ENCODE data around the gene AS3MT. TPM values are rescaled to one million over a fixed set of nuclear protein-coding genes. Genes with fewer than 3 reads are reported as not detected.

AS3MT gene
- total RNA-seq, 2 experiments from 2014 or later = 0.48 to 0.60 TPM

GRCh38 chr10:102935505-102935904, 66.2 kb downstream of the AS3MT start:
- ChIA-PET CTCF (interaction anchor here (1.4 kb wide), 1 partner anchor 189 kb away, joined by 3 read pairs; no protein-coding TSS in a partner anchor), POLR2A (interaction anchor here (0.7 kb wide), 1 partner anchor 293 kb away, joined by 3 read pairs; no protein-coding TSS in a partner anchor)
- Mint-ChIP-seq H3K4me1 (peaks cover 17% of the 10 kb centered on the region), H3K27me3 (no peaks in the 10 kb centered on the region), H3K27ac (no peak overlapping the region), H3K4me3 (no peak overlapping the region), H3K9me3 (no peaks in the 10 kb centered on the region), H3K36me3 (ENCODE audit: low read depth) (peaks cover 3% of the 10 kb centered on the region)
- no peak for DNase-seq

GRCh38 chr10:102935939-102936605, 66.8 kb downstream of the AS3MT start:
- POLR2A ChIA-PET = no interaction called here
- Mint-ChIP-seq H3K9me3 (no peaks in the 10 kb centered on the region), H3K27me3 (no peaks in the 10 kb centered on the region), H3K27ac (peak overlapping the region; percentile 1), H3K4me3 (no peak overlapping the region), H3K36me3 (ENCODE audit: low read depth) (peaks cover 3% of the 10 kb centered on the region), H3K4me1 (peaks cover 17% of the 10 kb centered on the region)
- CTCF ChIA-PET = no interaction called here
- DNase-seq = no peak

GRCh38 chr10:102941401-102941800, 72.1 kb downstream of the AS3MT start:
- DNase-seq = no peak
- ChIA-PET POLR2A (no interaction called here), CTCF (interaction anchor here (0.8 kb wide), 1 partner anchor 12 kb away, joined by 3 read pairs; no protein-coding TSS in a partner anchor)
- H3K27ac Mint-ChIP-seq = no peak overlapping the region
- H3K4me3 Mint-ChIP-seq = no peak overlapping the region
- H3K36me3 Mint-ChIP-seq (ENCODE audit: low read depth) = no peaks in the 10 kb centered on the region
- H3K27me3 Mint-ChIP-seq = no peaks in the 10 kb centered on the region
- no peaks in the 10 kb centered on the region for H3K9me3 Mint-ChIP-seq
- H3K4me1 Mint-ChIP-seq = peaks cover 8% of the 10 kb centered on the region

- Mint-ChIP-seq H3K27ac (no peak overlapping the region), H3K27me3 (no peaks in the 10 kb centered on the region), H3K4me1 (no peaks in the 10 kb centered on the region), H3K36me3 (ENCODE audit: low read depth) (no peaks in the 10 kb centered on the region), H3K4me3 (no peak overlapping the region), H3K9me3 (no peaks in the 10 kb centered on the region)
- DNase-seq = no peak
- CTCF ChIA-PET = no interaction called here
- POLR2A ChIA-PET = no interaction called here
These were observed 76.2 kb downstream of the AS3MT start for GRCh38 chr10:102945449-102945848.

- CTCF ChIA-PET = interaction anchor here (0.6 kb wide), 1 partner anchor 558 kb away, joined by 4 read pairs; no protein-coding TSS in a partner anchor
- no peaks in the 10 kb centered on the region for H3K9me3 Mint-ChIP-seq
- no peak for DNase-seq
- no peaks in the 10 kb centered on the region for H3K36me3 Mint-ChIP-seq (ENCODE audit: low read depth)
- no peaks in the 10 kb centered on the region for H3K4me1 Mint-ChIP-seq
- H3K4me3 Mint-ChIP-seq = no peak overlapping the region
- no peaks in the 10 kb centered on the region for H3K27me3 Mint-ChIP-seq
- POLR2A ChIA-PET = no interaction called here
- H3K27ac Mint-ChIP-seq = no peak overlapping the region
These were observed 76.7 kb downstream of the AS3MT start for GRCh38 chr10:102945962-102946361.

GRCh38 chr10:102946992-102947391, 77.7 kb downstream of the AS3MT start:
- CTCF ChIA-PET = no interaction called here
- Mint-ChIP-seq H3K36me3 (ENCODE audit: low read depth) (no peaks in the 10 kb centered on the region), H3K9me3 (no peaks in the 10 kb centered on the region), H3K27ac (no peak overlapping the region), H3K4me1 (no peaks in the 10 kb centered on the region), H3K27me3 (no peaks in the 10 kb centered on the region), H3K4me3 (no peak overlapping the region)
- POLR2A ChIA-PET = no interaction called here
- DNase-seq = no peak

GRCh38 chr10:102948176-102948575, 78.9 kb downstream of the AS3MT start:
- Mint-ChIP-seq H3K9me3 (no peaks in the 10 kb centered on the region), H3K27me3 (no peaks in the 10 kb centered on the region), H3K4me1 (no peaks in the 10 kb centered on the region), H3K4me3 (no peak overlapping the region), H3K36me3 (ENCODE audit: low read depth) (no peaks in the 10 kb centered on the region), H3K27ac (no peak overlapping the region)
- ChIA-PET CTCF (interaction anchor here (0.8 kb wide), 1 partner anchor 92 kb away, joined by 3 read pairs; no protein-coding TSS in a partner anchor), POLR2A (no interaction called here)
- no peak for DNase-seq

- ChIA-PET CTCF (interaction anchor here (0.8 kb wide), 1 partner anchor 91 kb away, joined by 3 read pairs; no protein-coding TSS in a partner anchor), POLR2A (no interaction called here)
- no peaks in the 10 kb centered on the region for H3K27me3 Mint-ChIP-seq
- no peaks in the 10 kb centered on the region for H3K36me3 Mint-ChIP-seq (ENCODE audit: low read depth)
- no peaks in the 10 kb centered on the region for H3K9me3 Mint-ChIP-seq
- no peak overlapping the region for H3K27ac Mint-ChIP-seq
- no peaks in the 10 kb centered on the region for H3K4me1 Mint-ChIP-seq
- no peak for DNase-seq
- no peak overlapping the region for H3K4me3 Mint-ChIP-seq
These were observed 79.5 kb downstream of the AS3MT start for GRCh38 chr10:102948786-102949185.

- DNase-seq = no peak
- Mint-ChIP-seq H3K27ac (no peak overlapping the region), H3K27me3 (no peaks in the 10 kb centered on the region), H3K4me1 (no peaks in the 10 kb centered on the region), H3K36me3 (ENCODE audit: low read depth) (no peaks in the 10 kb centered on the region), H3K4me3 (no peak overlapping the region), H3K9me3 (peaks cover under 1% of the 10 kb centered on the region)
- POLR2A ChIA-PET = no interaction called here
- CTCF ChIA-PET = interaction anchor here (0.6 to 1.5 kb wide), 5 partner anchors 10 to 418 kb away, joined by 4 to 5 read pairs (median 4); partner anchors contain the start of gene TAF5
These were observed 80.6 kb downstream of the AS3MT start for GRCh38 chr10:102949916-102950315.

- Mint-ChIP-seq H3K9me3 (peaks cover 2% of the 10 kb centered on the region), H3K27me3 (no peaks in the 10 kb centered on the region), H3K4me1 (no peaks in the 10 kb centered on the region), H3K36me3 (ENCODE audit: low read depth) (no peaks in the 10 kb centered on the region), H3K4me3 (no peak overlapping the region), H3K27ac (no peak overlapping the region)
- ChIA-PET POLR2A (interaction anchor here (0.6 kb wide), 1 partner anchor 25 kb away, joined by 6 read pairs; no protein-coding TSS in a partner anchor), CTCF (interaction anchor here (1.4 kb wide), 1 partner anchor 36 kb away, joined by 5 read pairs; no protein-coding TSS in a partner anchor)
- DNase-seq = no peak
These were observed 82.0 kb downstream of the AS3MT start for GRCh38 chr10:102951316-102951715.

Other genes with a start within 250 kb of the AS3MT start
- 10 to 100 TPM; 40.2 to 42.7 TPM for gene TRIM8, start 225.0 kb upstream of the AS3MT start, total RNA-seq
- gene ARL3, start 155.1 kb upstream of the AS3MT start, total RNA-seq = 1 to 10 TPM; 4.4 to 5.0 TPM
- gene SFXN2, start 154.8 kb upstream of the AS3MT start, total RNA-seq = 10 to 100 TPM; 20.7 to 23.6 TPM
- gene WBP1L, start 125.5 kb upstream of the AS3MT start, total RNA-seq = 10 to 100 TPM; 30.2 to 31.4 TPM
- not detected for gene CYP17A1, start 32.1 kb upstream of the AS3MT start, total RNA-seq
- gene BORCS7, start 15.2 kb upstream of the AS3MT start, total RNA-seq = 10 to 100 TPM; 10.7 to 13.0 TPM
- 1 to 10 TPM; 6.2 to 6.3 TPM for gene CNNM2, start 48.8 kb downstream of the AS3MT start, total RNA-seq